A673 (cell line): Measurements from ENCODE around the gene WNK1. TPM values are rescaled to one million over a fixed set of nuclear protein-coding genes. Genes with fewer than 3 reads are reported as not detected.

ENCODE experiments used
- BruUV-seq: library from RNA; stranded (reverse); fragments of 400-500 nt; replicated peaks from 2 replicates; lab custom pipeline; 2021; lab: Mats Ljungman, UMichigan
- CTCF ChIA-PET: fragments of 300-600 bp; sonication (Branson Sonifier 250); formaldehyde crosslinking; loops from one replicate; lab custom pipeline; 2022; ENCODE audit warnings: antibody characterized with exemption; lab: Charles Lee
- POLR2A ChIA-PET: fragments of 300-600 bp; sonication (Branson Sonifier 250); formaldehyde crosslinking; loops from one replicate; lab custom pipeline; 2022; ENCODE audit warnings: antibody characterized with exemption; ENCODE audit not compliant: low non-redundant PET; lab: Charles Lee
- DNase-seq: peaks from one replicate; pipeline ENCODE4 v3.0.0-alpha.2; 2015; ENCODE audit warnings: low spot score
- H3K27ac ChIP-seq: fragments of 200-600 bp; sonication (generic); 2 replicates; pipeline ENCODE4 v1.5.1; 2016; ENCODE audit warnings: mixed run types, low read depth, mild to moderate bottlenecking, mixed read lengths, antibody characterized with exemption, low read length; ENCODE audit not compliant: poor library complexity, severe bottlenecking
- H3K27me3 ChIP-seq: fragments of 200-600 bp; sonication (generic); replicated peaks from 2 replicates; pipeline ENCODE4 v1.6.1; 2017; ENCODE audit warnings: mixed run types, low read depth, mild to moderate bottlenecking, mixed read lengths, antibody characterized with exemption, low read length; ENCODE audit not compliant: insufficient read depth, poor library complexity
- H3K36me3 ChIP-seq: fragments of 200-600 bp; sonication (generic); 2 replicates; pipeline ENCODE4 v1.6.1; 2016; ENCODE audit warnings: mixed run types, mild to moderate bottlenecking, mixed read lengths, antibody characterized with exemption, low read length; ENCODE audit not compliant: insufficient read depth, poor library complexity, severe bottlenecking
- H3K4me1 ChIP-seq: fragments of 200-600 bp; sonication (generic); 2 replicates; pipeline ENCODE4 v1.6.1; 2017; ENCODE audit warnings: mixed run types, mild to moderate bottlenecking, mixed read lengths, antibody characterized with exemption, low read length; ENCODE audit not compliant: insufficient read depth, poor library complexity, severe bottlenecking
- H3K4me3 ChIP-seq: fragments of 200-600 bp; sonication (generic); 2 replicates; pipeline ENCODE4 v1.5.1; 2016; ENCODE audit warnings: low read depth, mixed run types, mild to moderate bottlenecking, mixed read lengths, low read length; ENCODE audit not compliant: poor library complexity, severe bottlenecking
- H3K9me3 ChIP-seq: fragments of 200-600 bp; sonication (generic); 2 replicates; pipeline ENCODE4 v1.6.1; 2016; ENCODE audit warnings: mixed run types, low read depth, mild to moderate bottlenecking, mixed read lengths, antibody characterized with exemption, low read length; ENCODE audit not compliant: poor library complexity, severe bottlenecking
- CTCF ChIP-seq: fragments of 300-800, 200-600 bp; sonication (generic); conservative IDR thresholded peaks from 2 replicates; pipeline ENCODE4 v1.5.1; 2017; ENCODE audit warnings: low read depth, mild to moderate bottlenecking, antibody characterized with exemption, low read length, moderate library complexity, mixed read lengths
- EZH2 ChIP-seq: fragments of 200-600 bp; sonication (generic); IDR thresholded peaks from 2 replicates; pipeline ENCODE4 v1.6.1; 2017; ENCODE audit warnings: borderline replicate concordance, low read depth, mild to moderate bottlenecking, mixed read lengths, antibody characterized with exemption, low read length; ENCODE audit not compliant: poor library complexity, severe bottlenecking
- intact Hi-C: fragments of 100-400 bp; cut with micrococcal nuclease; formaldehyde crosslinking; loops from one replicate; pipeline ENCODE4 v1.10.0; 2022; ENCODE audit not compliant: unreplicated experiment
- total RNA-seq: library from RNA; stranded (reverse); gene quantifications from 2 replicates; pipeline ENCODE4 v1.2.3, GENCODE V29; 2021

WNK1 gene
- total RNA-seq, 1 experiment from 2014 or later = 161 TPM

- CTCF ChIA-PET = no interaction called here
- Histone ChIP-seq H3K4me1 (no peaks in the 10 kb centered on the region), H3K9me3 (no peaks in the 10 kb centered on the region), H3K27me3 (no peaks in the 10 kb centered on the region), H3K27ac (no peak overlapping the region), H3K4me3 (no peak overlapping the region), H3K36me3 (peaks cover 85% of the 10 kb centered on the region)
- intact Hi-C loops = no loop called here
- TF ChIP-seq CTCF (no peak), EZH2 (no peak)
- DNase-seq = no peak
- no TSS peak for BruUV-seq
- POLR2A ChIA-PET = interaction anchor here (0.7 kb wide), 1 partner anchor 271 kb away, joined by 3 read pairs; no protein-coding TSS in a partner anchor
Measured at GRCh38 chr12:911191-911826, 158.9 kb downstream of the WNK1 start.

GRCh38 chr12:912466-913235 lies 160.3 kb downstream of the WNK1 start:
- Histone ChIP-seq H3K9me3 (no peaks in the 10 kb centered on the region), H3K4me3 (no peak overlapping the region), H3K4me1 (no peaks in the 10 kb centered on the region), H3K27me3 (no peaks in the 10 kb centered on the region), H3K27ac (no peak overlapping the region), H3K36me3 (peaks cover 90% of the 10 kb centered on the region)
- ChIA-PET CTCF (interaction anchor here (0.9 kb wide), 1 partner anchor 180 kb away, joined by 3 read pairs; no protein-coding TSS in a partner anchor), POLR2A (no interaction called here)
- intact Hi-C loops = no loop called here
- no peak for TF ChIP-seq CTCF
- BruUV-seq = no TSS peak
- DNase-seq = no peak

- CTCF ChIA-PET = no interaction called here
- no peaks in the 10 kb centered on the region for H3K9me3 ChIP-seq
- H3K4me1 ChIP-seq = no peaks in the 10 kb centered on the region
- peaks cover 89% of the 10 kb centered on the region for H3K36me3 ChIP-seq
- no TSS peak for BruUV-seq
- intact Hi-C loops = no loop called here
- POLR2A ChIA-PET = no interaction called here
- no peak overlapping the region for H3K27ac ChIP-seq
- no peak for TF ChIP-seq EZH2
- no peak for TF ChIP-seq CTCF
- DNase-seq = no peak
- H3K27me3 ChIP-seq = no peaks in the 10 kb centered on the region
- H3K4me3 ChIP-seq = no peak overlapping the region
Measured at GRCh38 chr12:913919-914698, 161.7 kb downstream of the WNK1 start.
